GM12891 (cell line): Measurements from ENCODE around the gene C19orf53.

ENCODE experiments used
- POLR2AphosphoS5 ChIP-seq: IDR thresholded peaks from 2 replicates; pipeline ENCODE4 v1.6.1; 2011; ENCODE audit warnings: low read depth, low read length, control low read depth
- SPI1 ChIP-seq: IDR thresholded peaks from 2 replicates; pipeline ENCODE4 v1.6.1; 2011; ENCODE audit warnings: low read depth, low read length, control low read depth

GRCh38 chr19:13826652-13827235 lies 52.5 kb downstream of the C19orf53 start:
- TF ChIP-seq SPI1 (no peak), POLR2AphosphoS5 (no peak)
